GF-D8 (cell line): ENCODE data around the gene OR10A2.
"Not testable (repeated sequence)": the region's sequence is repeated elsewhere in the genome, so short reads cannot be mapped to it uniquely, and the experiment has no call there.

ENCODE experiments used
- DNase-seq: peaks from one replicate; lab custom pipeline; 2025; lab: John Stamatoyannopoulos, UW

OR10A2 gene

GRCh38 chr11:6888830-6889229 is 26.0 kb downstream of the OR10A2 start:
- no peak for DNase-seq

DNA sequence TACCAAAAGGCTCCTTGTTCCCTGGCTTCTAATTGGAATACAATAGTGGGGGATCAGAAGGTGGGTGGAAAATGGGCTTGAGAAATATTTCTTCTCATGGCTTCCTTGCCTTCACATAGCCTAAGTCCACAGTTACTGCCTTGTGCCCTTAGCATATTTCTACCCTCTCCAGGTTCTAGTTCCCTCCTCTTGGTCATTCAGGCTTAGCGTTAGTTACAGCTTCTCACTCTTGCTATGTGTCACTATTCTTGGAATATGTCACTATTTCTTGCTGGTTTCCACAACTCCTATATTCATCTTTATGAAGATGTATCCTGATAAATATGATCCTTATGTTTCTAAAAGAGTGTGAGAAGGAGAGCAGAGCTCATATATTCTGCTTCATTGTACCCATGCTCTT is 27.0 kb downstream of the OR10A2 start:
- no peak for DNase-seq

DNA sequence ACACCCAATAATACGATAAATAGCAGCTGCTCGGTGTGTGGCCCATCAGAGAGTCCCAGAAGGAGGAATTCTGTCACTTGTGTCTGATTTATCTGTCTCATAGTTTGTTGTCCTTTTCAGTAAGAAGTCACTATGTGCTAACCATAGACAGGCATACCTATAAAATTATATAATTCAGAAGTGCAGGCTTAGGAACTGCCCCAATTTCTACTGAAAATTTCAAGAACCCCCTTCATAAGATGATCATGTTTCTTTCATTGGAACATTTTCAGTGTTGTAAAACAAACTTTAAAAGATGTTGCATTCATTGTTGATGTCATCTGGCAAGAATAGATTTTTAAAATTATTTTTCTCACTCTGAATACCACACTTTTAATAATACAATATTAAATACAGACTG is 29.5 kb downstream of the OR10A2 start, which contains the start of gene OR2D2:
Gene OR2D2, minus strand, starts transcription at position 101 of the 400 bp plus-strand sequence. Its CDS starts 0 bp downstream, at position 101.
- no peak for DNase-seq

DNA sequence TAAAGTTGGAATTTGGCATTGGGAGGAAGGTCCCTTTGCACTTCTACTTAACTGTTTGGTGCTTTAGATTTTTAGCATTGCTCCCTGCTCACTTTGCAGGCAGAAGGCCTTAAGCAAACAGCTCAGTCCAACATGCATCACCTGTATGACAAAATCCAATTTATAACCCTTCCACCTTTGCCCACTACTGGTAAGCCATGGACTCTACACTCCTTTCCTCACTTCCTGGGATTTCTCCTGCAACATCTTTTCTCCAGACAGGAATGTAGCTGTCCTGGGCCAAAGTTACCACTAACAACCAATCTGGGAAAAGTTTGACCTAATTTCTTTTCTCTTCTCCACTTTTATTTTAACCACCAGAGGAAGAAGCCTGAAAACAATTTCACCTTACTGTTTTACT is 31.2 kb downstream of the OR10A2 start:
- DNase-seq = no peak

DNA sequence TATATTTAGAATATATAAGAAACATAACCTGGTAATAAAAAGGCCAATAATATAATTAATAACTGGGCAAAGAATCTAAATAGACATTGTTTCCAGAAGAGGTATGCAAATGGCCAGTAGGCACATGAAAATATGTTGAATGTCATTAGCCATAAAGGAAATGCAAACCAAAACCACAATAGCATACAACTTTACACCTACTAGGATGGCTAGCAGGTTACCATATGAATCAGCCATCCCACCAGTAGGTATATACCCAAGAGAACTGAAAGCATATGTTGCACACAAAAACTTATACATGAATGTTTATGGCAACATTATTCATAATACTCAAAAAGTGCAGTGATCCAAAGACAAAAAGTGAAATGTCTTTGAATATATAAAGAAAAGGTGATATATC is 32.2 kb downstream of the OR10A2 start:
- DNase-seq = no peak

GRCh38 chr11:6898911-6899310 is 36.1 kb downstream of the OR10A2 start:
- no peak for DNase-seq

DNA sequence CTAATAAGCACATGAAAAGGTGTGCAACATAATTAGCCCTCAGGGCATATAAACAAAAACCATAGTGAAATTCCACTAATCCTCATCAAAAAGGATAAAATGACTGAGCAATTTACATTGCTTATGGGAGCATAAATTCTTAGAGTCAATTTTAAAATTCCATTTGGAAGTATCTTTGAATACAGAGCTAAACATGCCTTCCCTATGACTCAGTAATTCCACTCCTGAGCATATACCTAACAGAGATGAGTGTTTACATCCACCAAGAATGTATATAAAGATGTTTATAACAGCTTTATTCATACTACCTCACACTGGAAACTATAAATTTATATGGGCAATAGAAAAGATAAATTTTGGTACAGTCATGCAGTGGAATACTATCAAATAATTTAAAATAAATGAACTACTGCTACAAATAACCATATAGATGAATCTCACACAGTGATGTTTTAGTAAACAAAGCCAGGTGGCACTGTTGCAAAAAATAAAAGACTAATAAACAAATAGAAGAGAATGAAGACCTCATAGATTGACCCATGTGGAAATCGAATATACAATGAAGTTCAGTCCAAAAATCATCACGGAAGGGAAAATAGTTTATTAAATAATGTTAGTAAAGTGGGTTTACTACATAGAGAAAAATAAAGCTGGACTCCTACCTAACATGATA is 37.6 kb downstream of the OR10A2 start:
- no peak for DNase-seq

GRCh38 chr11:6904804-6905203 is 41.9 kb downstream of the OR10A2 start:
- DNase-seq = not testable (repeated sequence)

- no peak for DNase-seq
These were observed 48.5 kb downstream of the OR10A2 start for GRCh38 chr11:6911378-6911777.

DNA sequence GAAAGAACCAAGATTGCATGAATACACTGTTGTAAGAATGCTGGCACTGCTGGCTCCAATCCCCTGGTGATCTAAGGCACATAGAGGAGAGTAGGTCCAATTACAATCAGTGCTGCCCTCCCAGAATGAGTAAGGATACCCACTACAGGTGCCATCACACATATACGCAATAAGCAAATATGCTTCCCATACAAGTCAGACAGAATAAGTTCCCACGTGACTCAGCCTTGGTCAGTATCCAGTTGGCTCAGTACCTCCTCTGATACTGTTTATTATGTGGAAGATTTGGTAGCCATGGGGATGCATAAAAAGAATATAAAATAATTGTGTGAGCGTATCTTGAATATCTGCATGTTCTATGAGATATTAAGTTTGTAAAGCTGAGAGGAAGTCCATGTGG is 49.1 kb downstream of the OR10A2 start:
- no peak for DNase-seq

DNA sequence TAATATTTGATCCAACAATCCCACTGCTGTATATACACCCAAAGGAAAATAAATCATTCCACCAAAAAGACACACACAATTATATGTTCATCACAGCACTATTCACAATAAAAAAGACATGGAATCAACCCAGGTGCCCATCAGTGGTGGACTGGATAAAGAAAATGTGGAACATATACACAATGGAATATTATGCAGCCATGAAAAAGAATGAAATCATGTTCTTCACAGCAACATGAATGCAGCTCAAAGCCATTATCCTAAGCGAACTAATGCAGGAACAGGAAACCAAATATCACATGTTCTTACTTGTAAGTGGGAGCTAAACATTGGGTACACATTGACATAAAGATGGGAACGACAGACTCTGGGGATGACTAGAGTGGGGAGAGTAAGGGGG is 56.8 kb downstream of the OR10A2 start:
- no peak for DNase-seq

DNA sequence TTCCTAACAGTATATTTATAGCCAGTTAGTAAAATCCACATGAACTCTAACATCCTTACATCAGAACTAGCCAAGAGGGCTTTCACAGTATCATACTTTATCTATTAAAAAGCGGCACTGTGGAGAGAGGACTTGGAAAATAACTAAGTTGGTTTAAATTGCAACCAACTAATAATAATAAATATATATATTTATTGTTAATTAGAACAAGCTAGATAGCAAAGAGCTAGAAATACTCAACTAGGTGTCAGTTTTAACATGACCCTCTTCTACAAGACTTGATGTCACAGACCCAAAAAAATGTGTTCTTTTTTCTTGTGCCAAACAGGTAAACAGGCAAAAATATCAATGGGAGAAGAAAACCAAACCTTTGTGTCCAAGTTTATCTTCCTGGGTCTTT is 57.8 kb downstream of the OR10A2 start, which contains the start of gene OR2D3:
Gene OR2D3, plus strand, starts transcription at position 301 of the 400 bp plus-strand sequence. Its CDS starts 0 bp downstream, at position 301.
- no peak for DNase-seq
